Thymus (tissue), 11 donors: ENCODE data around the gene GAS5. TPM values are rescaled to one million over a fixed set of nuclear protein-coding genes. Genes with fewer than 3 reads are reported as not detected.
A peak's percentile ranks its signal among the peaks of the same experiment; 100 is the strongest.
"Not testable (repeated sequence)": the region's sequence is repeated elsewhere in the genome, so short reads cannot be mapped to it uniquely, and the experiment has no call there.

Experiments
- DNase-seq, 9 donors: peaks; one replicate each; pipeline ENCODE4 v3.0.0-alpha.2; 2013; ENCODE audit warnings: low spot score in 9 of 9, low read depth in 6 of 9, missing footprints in 1 of 9
- H3K27ac ChIP-seq, 2 donors: one replicate each; pipeline ENCODE4 v1.5.1; 2013; ENCODE audit warnings: control low read depth in 1 of 2, low read depth in 1 of 2, low read length in 1 of 2, mild to moderate bottlenecking in 1 of 2, moderate library complexity in 1 of 2
- H3K27me3 ChIP-seq, 2 donors: one replicate each; pipeline ENCODE4 v1.5.1; 2013; ENCODE audit warnings: low read length in 1 of 2; ENCODE audit not compliant: control insufficient read depth in 2 of 2, insufficient read depth in 1 of 2
- H3K36me3 ChIP-seq, 2 donors: one replicate each; pipeline ENCODE4 v1.5.1; 2013; ENCODE audit warnings: low read length in 1 of 2, mild to moderate bottlenecking in 1 of 2, moderate library complexity in 1 of 2; ENCODE audit not compliant: control insufficient read depth in 2 of 2, insufficient read depth in 2 of 2
- H3K4me1 ChIP-seq, 2 donors: one replicate each; pipeline ENCODE4 v1.5.1; 2013; ENCODE audit warnings: low read length in 2 of 2; ENCODE audit not compliant: control insufficient read depth in 2 of 2, insufficient read depth in 2 of 2
- H3K4me3 ChIP-seq, 2 donors: one replicate each; pipeline ENCODE4 v1.5.1; 2013; ENCODE audit warnings: low read length in 2 of 2, control low read depth in 1 of 2, mild to moderate bottlenecking in 1 of 2
- H3K9me3 ChIP-seq, 2 donors: one replicate each; pipeline ENCODE4 v1.5.1; 2013; ENCODE audit warnings: low read length in 1 of 2, mild to moderate bottlenecking in 1 of 2; ENCODE audit not compliant: control insufficient read depth in 2 of 2, insufficient read depth in 1 of 2
- WGBS: extraction: QIAGEN DNeasy Blood & Tissue Kit; methylation state at CpG from one replicate; pipeline ENCODE4 v1.1.7; 2013; 5-methylcytosine and 5-hydroxymethylcytosine counted together
- polyA plus RNA-seq: library from polyadenylated mRNA; stranded (reverse); fragments of 200-250 nt; gene quantifications from one replicate; pipeline ENCODE4 v1.2.3, GENCODE V29; 2013
- total RNA-seq: library from RNA; stranded (reverse); fragments of 120-200 nt; gene quantifications from one replicate; pipeline ENCODE4 v1.2.4, GENCODE V29; 2013
- donor health status: healthy.

Gene GAS5
- total and polyA plus RNA-seq, 2 donors, result 545 to 1,180 TPM

DNA sequence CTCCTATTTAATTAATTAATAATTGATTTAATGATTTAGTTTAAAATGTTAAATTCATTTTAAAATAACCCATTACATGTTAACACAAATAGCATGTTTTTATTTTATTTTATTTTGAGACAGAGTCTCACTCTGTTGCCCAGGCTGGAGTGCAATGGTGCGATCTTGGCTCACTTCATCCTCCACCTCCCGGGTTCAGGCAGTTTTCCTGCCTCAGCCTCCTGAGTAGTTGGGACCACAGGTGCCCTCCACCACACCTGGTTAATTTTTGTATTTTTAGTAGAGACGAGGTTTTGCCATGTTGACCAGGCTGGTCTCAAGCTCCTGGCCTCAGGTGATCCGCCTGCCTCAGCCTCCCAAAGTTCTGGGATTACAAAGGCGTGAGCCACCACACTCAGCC, 8.2 kb downstream of the GAS5 start:
- not testable (repeated sequence) for H3K27me3 ChIP-seq, H3K9me3 ChIP-seq, DNase-seq, H3K27ac ChIP-seq, H3K4me3 ChIP-seq, H3K4me1 ChIP-seq
- WGBS, result 99% methylated on average over 5 of the region's 5 CpGs
- H3K36me3 ChIP-seq, result peaks cover 24 to 52% of the 10 kb centered on the region in 2 donors

DNA sequence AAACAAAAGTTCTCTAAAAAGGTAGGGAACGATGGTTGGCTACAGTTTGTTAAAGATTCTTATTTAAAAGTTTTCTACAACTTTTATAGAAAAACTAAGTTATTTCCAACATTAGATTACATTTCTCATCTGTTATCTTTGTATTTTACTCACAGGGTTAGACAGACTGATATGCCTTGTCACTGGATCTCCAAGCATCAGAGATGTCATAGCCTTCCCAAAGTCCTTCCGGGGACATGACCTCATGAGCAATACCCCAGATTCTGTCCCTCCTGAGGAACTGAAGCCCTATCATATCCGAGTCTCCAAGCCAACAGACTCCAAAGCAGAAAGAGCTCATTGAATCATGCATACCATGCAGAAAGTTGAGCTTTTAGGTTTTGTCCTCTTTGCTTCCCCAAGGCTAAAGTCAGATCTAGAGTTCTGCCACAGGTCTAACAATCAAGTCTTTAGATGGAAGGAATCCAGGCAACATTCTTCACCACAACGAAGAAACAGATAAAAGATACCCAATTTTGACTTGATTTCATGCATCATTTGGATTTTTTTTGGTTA, 10.3 kb downstream of the GAS5 start:
- H3K36me3 ChIP-seq, result peaks cover 20 to 49% of the 10 kb centered on the region in 2 donors
- no peaks in the 10 kb centered on the region for H3K27me3 ChIP-seq
- H3K27ac ChIP-seq, result no peak overlapping the region
- H3K4me1 ChIP-seq, result no peaks in the 10 kb centered on the region
- H3K9me3 ChIP-seq, result no peaks in the 10 kb centered on the region
- 95% methylated on average over 4 of the region's 4 CpGs for WGBS
- DNase-seq, result no peak
- no peak overlapping the region for H3K4me3 ChIP-seq

DNA sequence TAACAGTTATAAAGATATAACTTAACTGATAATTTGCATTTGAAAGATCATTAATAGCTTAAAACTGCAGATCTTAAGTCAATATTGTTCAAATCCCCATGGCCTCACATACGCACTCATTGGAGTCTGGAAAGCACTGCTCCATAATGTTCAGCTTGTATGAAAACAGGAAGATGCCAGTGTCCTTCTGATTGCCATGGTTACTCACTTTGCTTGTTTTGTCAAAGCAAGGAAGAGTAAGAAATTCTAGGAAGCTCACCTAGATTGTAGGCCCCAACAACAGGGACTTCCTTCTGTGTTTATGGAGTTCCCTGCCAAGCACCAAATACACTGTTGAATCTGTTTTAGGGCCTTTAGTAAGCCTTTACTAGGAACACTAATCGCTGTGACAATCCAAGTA, 10.9 kb downstream of the GAS5 start:
- Histone ChIP-seq H3K36me3 (peaks cover 17 to 49% of the 10 kb centered on the region in 2 donors), H3K9me3 (no peaks in the 10 kb centered on the region), H3K27me3 (no peaks in the 10 kb centered on the region), H3K4me3 (no peak overlapping the region), H3K4me1 (no peaks in the 10 kb centered on the region), H3K27ac (no peak overlapping the region)
- WGBS, result 97% methylated on average over 2 of the region's 2 CpGs
- no peak for DNase-seq

DNA sequence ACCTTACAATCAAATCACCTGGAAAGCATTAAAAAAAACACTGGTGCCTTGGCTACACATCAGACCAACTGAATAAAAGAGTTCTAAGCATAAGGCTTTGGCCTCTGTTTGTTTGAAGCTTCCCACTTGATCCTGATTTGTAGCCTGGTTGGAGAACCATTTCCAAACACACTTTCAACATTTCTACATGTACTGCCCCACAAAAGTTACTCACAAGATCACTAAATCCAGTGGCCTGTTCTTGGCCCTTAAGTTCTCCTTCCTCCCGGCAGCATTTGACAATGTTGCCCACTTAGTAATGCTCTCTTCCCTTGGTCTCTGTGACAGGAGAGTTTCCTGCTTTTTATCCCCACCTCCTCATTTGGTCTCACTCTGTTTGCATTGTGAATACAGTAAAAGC, 11.8 kb downstream of the GAS5 start:
- Histone ChIP-seq H3K4me1 (no peaks in the 10 kb centered on the region), H3K27ac (no peak overlapping the region), H3K9me3 (no peaks in the 10 kb centered on the region), H3K27me3 (no peaks in the 10 kb centered on the region), H3K4me3 (no peak overlapping the region), H3K36me3 (peaks cover 17 to 54% of the 10 kb centered on the region in 2 donors)
- WGBS, result 91% methylated on average over 1 of the region's 1 CpG
- DNase-seq, result no peak

DNA sequence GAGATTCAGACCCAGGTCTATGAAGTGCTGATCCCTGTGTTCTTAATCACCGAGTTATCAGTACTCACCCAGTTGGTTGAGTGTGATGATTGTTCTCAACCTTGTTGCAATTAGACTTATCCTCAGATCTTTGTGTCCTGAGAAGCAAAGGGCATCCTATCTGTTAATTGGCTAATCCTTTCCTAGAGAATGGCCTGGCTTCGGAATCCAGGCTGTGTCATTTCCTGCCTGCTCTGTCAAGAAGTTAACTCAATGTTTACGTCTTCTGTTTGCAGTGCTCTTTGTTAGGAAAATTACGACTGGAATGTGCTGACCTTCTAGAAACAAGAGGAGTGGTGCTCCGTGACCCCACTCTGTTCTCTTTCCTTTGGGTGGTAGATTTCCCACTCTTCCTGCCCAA, 14.7 kb downstream of the GAS5 start:
- DNase-seq, result no peak
- 96% methylated on average over 5 of the region's 5 CpGs for WGBS
- H3K4me3 ChIP-seq, result no peak overlapping the region
- H3K4me1 ChIP-seq, result no peaks in the 10 kb centered on the region
- H3K27me3 ChIP-seq, result no peaks in the 10 kb centered on the region
- H3K27ac ChIP-seq, result no peak overlapping the region
- H3K9me3 ChIP-seq, result no peaks in the 10 kb centered on the region
- H3K36me3 ChIP-seq, result peaks cover 17 to 50% of the 10 kb centered on the region in 2 donors

DNA sequence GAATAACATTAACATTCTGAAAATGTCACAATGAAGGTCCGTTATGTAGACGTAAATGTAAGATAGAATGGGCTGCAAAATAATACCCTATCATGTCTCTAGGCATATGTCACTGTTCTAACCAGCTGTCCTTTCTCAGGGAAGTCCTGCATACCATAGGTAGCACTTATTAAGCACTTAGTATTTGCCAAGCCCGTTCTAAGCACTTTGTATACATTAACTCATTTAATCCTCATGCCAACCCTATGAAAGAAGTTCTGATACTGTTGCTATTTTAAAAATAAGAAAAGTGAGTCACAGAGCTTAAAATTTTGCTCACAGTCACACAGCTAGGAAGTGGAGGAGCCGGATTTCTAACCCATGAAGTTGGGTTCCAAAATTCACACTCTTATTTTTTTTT, 15.7 kb downstream of the GAS5 start:
- WGBS, result 97% methylated on average over 4 of the region's 4 CpGs
- H3K9me3 ChIP-seq, result no peaks in the 10 kb centered on the region
- H3K36me3 ChIP-seq, result peaks cover 12 to 43% of the 10 kb centered on the region in 2 donors
- DNase-seq, result no peak
- H3K27ac ChIP-seq, result no peak overlapping the region
- H3K27me3 ChIP-seq, result no peaks in the 10 kb centered on the region
- H3K4me1 ChIP-seq, result no peaks in the 10 kb centered on the region
- H3K4me3 ChIP-seq, result no peak overlapping the region

DNA sequence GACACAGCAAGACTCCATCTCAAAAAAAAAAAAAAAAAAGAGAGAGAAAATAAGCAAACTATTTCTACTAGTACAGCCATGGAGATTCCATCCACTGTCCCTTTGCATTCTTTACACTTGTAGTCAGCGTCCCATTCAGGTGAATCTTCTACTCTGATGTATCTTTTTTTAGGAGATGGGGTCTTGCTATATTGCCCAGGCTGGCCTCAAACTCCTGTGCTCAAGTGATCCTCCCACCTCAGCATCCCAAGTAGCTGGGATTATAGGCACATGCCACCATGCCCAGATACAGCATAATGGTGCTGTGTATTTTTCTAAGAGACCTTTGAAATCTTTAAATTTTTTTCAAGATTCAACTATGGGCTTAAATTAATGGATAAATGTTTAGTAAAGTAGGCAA, 35.0 kb downstream of the GAS5 start:
- peaks cover 7 to 31% of the 10 kb centered on the region in 2 donors for H3K36me3 ChIP-seq
- no peak overlapping the region for H3K27ac ChIP-seq
- H3K4me1 ChIP-seq, result no peaks in the 10 kb centered on the region
- 100% methylated on average over 1 of the region's 1 CpG for WGBS
- H3K4me3 ChIP-seq, result no peak overlapping the region
- H3K27me3 ChIP-seq, result no peaks in the 10 kb centered on the region
- no peak for DNase-seq
- H3K9me3 ChIP-seq, result no peaks in the 10 kb centered on the region

DNA sequence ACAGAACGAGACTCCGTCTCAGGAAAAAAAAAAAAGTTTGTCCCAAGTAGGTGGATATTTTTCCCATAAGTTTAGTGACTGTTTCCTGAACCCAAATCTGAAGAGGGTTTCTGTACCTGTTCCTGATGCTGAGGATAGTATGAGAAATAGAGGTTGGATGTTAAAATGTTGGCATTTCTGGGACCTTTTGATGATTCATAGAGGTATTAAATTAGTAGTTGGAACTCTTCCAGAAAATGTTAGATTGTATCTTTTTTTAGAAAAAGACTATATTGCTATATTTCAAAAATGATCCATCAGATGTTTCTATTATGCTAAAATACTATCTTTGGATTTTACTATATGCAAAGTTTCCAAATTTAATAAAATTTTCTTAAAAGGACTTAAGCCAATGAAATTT, 40.2 kb downstream of the GAS5 start:
- 95% methylated on average over 2 of the region's 2 CpGs for WGBS

DNA sequence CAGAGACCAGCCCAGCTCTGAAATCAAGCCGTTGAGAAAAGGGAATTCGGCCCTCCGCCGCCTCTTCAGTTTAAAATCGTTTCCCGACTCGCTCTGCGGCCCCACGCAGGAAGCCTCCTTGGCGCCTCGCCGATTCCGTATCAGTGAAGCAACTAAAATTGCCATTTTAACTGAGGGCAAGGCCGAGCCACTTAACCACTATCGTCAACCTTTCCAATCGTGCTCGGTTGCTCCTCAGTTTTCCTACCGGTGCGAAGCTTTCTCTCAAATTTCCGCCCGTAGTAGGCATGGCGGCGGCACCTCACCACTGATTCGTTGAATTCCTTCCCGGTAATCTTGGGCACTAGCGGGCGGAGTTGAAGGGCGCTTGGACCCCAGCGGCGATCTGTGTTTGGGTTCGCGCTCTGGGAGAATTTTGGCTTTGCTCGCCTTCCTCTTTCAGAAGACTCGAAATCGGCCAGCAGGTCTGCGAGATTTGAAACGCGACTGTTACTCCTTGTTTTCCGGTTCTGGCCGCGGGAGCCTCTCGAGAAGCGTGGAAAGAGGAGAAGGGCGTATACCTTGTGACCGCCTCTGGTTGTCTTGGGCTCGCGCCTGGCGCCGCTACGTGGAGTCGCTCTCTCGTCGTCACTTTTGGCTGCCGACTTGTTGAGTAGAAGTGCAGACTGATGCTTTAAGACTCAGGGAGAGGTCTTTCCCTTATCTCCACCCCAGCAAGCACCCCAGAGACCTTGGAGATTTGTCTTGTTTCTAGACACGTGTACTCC, 43.3 kb downstream of the GAS5 start, which contains the start of the genes CENPL and DARS2:
CENPL (minus strand) TSS at position 569 of the 767 bp plus-strand sequence. CDS start 13,584 bp downstream, outside the sequence.
DARS2 (plus strand) TSS at position 359 of the 767 bp plus-strand sequence. CDS start 557 bp downstream, outside the sequence.
- no peaks in the 10 kb centered on the region for H3K9me3 ChIP-seq
- H3K27me3 ChIP-seq, result no peaks in the 10 kb centered on the region
- H3K27ac ChIP-seq, result peak within 1 kb of the TSS; percentile 93 to 95
- peak within 1 kb of the TSS; percentile 55 to 81 for H3K4me3 ChIP-seq
- peaks cover 2 to 17% of the 10 kb centered on the region in 2 donors for H3K4me1 ChIP-seq
- under 1% methylated on average over 55 of the region's 55 CpGs for WGBS
- DNase-seq, result peak; percentile 83 to 98 (median 95)
- peaks cover 0 to 2% of the 10 kb centered on the region in 2 donors for H3K36me3 ChIP-seq

More for the DNA sequence above, 40.2 kb downstream of the GAS5 start:
- Histone ChIP-seq H3K4me3 (no peak overlapping the region), H3K27ac (no peak overlapping the region), H3K9me3 (no peaks in the 10 kb centered on the region), H3K27me3 (no peaks in the 10 kb centered on the region), H3K4me1 (peaks cover 2 to 17% of the 10 kb centered on the region in 2 donors), H3K36me3 (peaks cover 0 to 6% of the 10 kb centered on the region in 2 donors)
- DNase-seq, result no peak
